GM10266 (cell line): ENCODE measurements around the gene ARHGAP15.

Source experiments
- DNase-seq: peaks from one replicate; pipeline ENCODE4 v3.0.0; 2012; ENCODE audit errors: extremely low spot score
- TF ChIP-seq, protein P1 (sequence below): IDR thresholded peaks from 2 replicates; pipeline ENCODE4 v1.5.1; 2012; ENCODE audit warnings: mild to moderate bottlenecking, low read depth; ENCODE audit not compliant: control insufficient read depth, insufficient read depth; ENCODE audit errors: missing control alignments

ARHGAP15 gene

DNA sequence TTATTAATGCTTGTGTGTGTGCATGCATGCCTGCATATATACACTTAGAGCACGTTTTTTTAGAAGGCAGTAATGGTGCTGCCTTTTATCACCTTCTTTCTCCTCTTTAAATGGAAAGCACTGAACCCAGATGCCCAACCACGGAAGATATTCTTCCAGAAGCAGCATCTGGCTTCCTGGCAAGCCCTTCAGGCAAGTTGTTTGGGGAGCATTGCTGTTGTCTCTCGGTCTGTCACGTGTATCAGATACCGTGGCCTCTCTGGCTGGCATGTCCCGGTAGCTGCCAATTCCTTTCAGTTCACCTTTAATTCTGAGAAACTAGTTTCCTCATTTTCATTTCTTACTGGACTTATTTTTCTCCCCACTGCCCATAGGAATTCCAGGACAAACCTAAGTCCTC, 587.8 kb downstream of the ARHGAP15 start:
- TF ChIP-seq, protein P1, sequence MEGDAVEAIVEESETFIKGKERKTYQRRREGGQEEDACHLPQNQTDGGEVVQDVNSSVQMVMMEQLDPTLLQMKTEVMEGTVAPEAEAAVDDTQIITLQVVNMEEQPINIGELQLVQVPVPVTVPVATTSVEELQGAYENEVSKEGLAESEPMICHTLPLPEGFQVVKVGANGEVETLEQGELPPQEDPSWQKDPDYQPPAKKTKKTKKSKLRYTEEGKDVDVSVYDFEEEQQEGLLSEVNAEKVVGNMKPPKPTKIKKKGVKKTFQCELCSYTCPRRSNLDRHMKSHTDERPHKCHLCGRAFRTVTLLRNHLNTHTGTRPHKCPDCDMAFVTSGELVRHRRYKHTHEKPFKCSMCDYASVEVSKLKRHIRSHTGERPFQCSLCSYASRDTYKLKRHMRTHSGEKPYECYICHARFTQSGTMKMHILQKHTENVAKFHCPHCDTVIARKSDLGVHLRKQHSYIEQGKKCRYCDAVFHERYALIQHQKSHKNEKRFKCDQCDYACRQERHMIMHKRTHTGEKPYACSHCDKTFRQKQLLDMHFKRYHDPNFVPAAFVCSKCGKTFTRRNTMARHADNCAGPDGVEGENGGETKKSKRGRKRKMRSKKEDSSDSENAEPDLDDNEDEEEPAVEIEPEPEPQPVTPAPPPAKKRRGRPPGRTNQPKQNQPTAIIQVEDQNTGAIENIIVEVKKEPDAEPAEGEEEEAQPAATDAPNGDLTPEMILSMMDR: no peak

DNA sequence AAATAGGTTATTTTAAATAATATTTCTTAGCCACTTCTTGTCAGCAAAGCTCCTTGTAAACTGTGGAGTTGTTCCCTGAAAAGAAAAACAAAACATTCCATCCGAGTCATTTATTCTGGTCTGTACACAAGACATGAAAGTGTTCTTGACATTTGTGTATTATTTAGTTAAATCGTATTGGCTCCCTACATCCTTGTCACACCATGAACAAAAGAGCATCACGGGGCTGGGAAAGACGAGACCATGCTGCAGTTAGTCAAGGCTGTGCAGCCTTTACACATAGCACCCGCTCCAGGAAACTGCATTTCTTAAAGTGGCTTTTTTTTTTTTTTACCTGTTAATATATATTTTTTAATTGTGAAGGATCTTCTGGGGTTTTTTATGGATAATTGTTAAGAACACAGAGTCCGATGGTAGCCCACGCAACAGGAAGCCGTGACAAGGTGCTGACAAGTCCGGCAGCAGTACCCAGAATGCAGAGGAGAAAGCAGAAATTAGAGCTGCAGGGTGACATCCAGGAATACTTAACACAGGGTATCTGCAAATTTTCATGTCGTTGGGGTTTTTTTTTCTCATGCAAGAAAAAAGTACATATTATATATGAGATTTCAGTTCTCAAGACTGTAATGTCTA, 588.4 kb downstream of the ARHGAP15 start:
- TF ChIP-seq, protein P1: no peak
- DNase-seq: no peak

More for the DNA sequence above, 587.8 kb downstream of the ARHGAP15 start:
- no peak for DNase-seq

DNA sequence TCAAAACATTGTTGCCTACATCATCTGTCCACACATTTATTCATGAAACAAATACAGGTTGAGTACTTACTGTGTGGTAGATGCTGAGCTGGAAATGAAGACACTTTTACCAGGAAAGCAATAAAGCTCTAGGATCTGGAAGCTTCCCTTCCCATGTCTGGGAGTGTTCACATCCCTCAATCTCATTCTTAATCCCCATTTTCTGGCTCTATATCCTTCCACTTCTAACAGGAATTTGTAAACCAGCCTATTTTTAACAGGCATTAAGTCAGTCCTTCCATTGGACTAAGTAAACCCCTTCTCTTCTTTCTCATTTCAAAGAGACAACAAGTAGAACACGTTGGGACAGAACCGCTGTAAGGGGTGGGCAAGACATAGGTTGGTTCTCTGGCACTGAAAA, 589.5 kb downstream of the ARHGAP15 start:
- TF ChIP-seq, protein P1: no peak
- no peak for DNase-seq

DNA sequence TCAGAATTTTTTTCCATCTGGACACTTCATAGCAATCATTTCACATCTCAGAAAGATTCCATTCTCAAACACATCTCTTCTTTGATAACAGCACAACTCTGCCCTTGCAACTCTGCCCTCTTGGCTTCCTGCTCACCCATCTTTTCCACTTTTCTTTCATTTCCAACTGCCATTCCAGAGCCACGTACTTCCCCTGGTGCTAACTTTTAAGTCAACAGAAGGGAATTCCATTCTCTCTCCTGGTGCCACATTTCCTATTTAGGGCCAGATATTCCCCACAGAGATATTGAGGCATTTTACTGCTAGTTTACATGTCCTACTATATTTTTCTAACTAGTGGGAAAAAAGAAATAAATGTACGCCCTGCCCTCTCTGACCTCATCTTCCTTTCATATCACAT, 590.2 kb downstream of the ARHGAP15 start:
- TF ChIP-seq, protein P1: no peak
- DNase-seq: no peak

DNA sequence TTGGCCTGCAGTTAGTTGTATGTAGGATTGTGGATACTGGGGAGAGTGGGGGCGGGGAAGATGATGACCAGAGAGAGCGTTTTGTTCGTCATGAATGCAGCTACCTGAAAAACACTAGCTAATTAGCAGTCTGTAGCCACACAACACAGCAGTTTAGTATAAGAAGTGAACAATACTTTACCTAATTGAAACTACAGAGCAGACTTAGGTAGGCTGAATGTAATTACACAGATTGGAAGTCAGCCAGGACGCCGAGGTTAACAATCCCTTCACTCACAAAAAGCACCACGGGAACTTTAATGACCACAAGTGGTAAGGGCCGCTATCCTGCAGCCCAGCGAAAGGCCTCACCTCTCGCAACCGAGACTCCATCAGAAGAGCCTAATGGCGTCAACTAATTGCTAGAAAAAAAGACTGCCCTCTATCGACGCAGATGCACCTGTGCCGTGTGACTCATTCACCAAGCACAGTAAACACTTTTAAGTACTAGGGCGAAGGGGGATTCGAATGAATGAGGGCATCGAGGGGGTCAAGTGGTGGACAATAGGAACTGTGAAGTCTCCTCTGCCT, 591.0 kb downstream of the ARHGAP15 start:
- DNase-seq: no peak
- TF ChIP-seq, protein P1: no peak

DNA sequence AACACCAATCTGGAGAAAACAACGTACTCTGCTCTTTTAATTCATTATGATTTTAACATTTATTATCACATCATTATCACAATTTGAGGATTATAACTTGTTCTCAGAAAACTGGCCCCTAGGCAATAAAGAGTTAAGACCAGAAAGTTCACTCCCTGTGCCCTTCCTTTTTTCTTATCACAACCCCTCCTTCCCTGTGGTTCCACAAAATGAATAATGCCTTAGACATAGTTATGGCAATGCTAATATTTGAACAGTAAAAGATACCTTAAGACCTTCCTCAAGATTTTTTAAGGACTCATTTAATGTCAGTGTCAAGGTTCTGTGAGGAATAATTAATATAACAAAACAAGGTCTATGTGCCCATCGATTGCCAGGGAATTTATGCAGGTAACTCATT, 596.2 kb downstream of the ARHGAP15 start:
- DNase-seq: no peak
- TF ChIP-seq, protein P1: no peak

DNA sequence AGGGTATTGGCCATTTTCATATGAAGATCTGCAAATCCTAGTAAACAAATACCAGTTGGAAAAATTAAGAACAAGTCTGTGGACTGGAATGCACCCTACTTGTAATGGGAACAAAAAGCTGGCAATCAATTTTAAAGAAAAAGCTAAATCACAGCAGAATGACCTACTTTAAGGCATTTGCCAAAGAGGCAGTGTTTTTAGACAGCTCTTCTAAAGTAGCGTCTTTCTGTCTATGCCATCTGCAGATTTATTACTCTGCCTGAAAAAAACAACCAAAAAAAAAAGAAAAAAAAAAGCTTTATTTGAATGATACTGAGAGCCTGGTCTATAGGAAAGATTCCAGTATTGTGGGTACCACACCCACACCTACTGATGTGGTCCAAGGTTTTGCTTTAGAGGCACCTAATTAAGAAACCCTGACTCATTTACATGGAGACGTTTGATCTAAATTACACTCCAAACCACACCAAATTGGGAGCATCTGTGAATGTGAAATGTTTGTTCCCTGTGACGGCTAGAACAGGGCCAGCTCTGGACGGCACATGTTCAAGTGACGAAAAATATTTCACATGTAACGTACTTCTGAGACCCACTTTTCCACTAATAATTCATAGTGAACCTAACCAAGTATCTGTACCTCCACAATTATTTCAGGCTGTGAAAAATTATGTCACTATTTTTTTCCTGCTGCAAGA, 597.1 kb downstream of the ARHGAP15 start:
- no peak for DNase-seq

More for the DNA sequence above, 597.1 kb downstream of the ARHGAP15 start:
- TF ChIP-seq, protein P1: no peak
